Lung (tissue), 12 donors: ENCODE measurements around the gene CCDC9B. TPM values are rescaled to one million over a fixed set of nuclear protein-coding genes. Genes with fewer than 3 reads are reported as not detected.

Experiments used
- ATAC-seq: fragments of 200-7000 bp; cut with Tn5 transposase; one replicate; pipeline ENCODE4 v1.9.1; 2020; ENCODE audit warnings: moderate number of reproducible peaks; ENCODE audit not compliant: insufficient read depth, low FRiP score
- DNase-seq, 3 donors: peaks; one replicate each; pipeline ENCODE4 v3.0.0-alpha.2; 2013 to 2017
- H3K27ac ChIP-seq, 2 donors: one replicate each; pipeline ENCODE4 v1.5.1; 2013; ENCODE audit warnings: mild to moderate bottlenecking in 2 of 2, moderate library complexity in 2 of 2, control low read depth in 1 of 2, inconsistent platforms in 1 of 2, low read depth in 1 of 2, low read length in 1 of 2
- H3K27me3 ChIP-seq, 3 donors: one replicate each; pipeline ENCODE4 v1.5.1; 2013; ENCODE audit warnings: low read length in 2 of 3; ENCODE audit not compliant: control insufficient read depth in 3 of 3, insufficient read depth in 3 of 3
- H3K36me3 ChIP-seq, 4 donors: one replicate each; pipeline ENCODE4 v1.5.1; 2013; ENCODE audit warnings: low read length in 4 of 4, mild to moderate bottlenecking in 1 of 4, moderate library complexity in 1 of 4; ENCODE audit not compliant: control insufficient read depth in 4 of 4, insufficient read depth in 4 of 4
- H3K4me1 ChIP-seq, 5 donors: one replicate each; pipeline ENCODE4 v1.5.1; 2013; ENCODE audit warnings: low read length in 5 of 5, mild to moderate bottlenecking in 2 of 5, moderate library complexity in 1 of 5; ENCODE audit not compliant: control insufficient read depth in 5 of 5, insufficient read depth in 5 of 5
- H3K4me3 ChIP-seq: one replicate; pipeline ENCODE4 v1.5.1; 2013; ENCODE audit warnings: mild to moderate bottlenecking, control low read depth, moderate library complexity
- H3K9ac ChIP-seq, 2 donors: one replicate each; pipeline ENCODE4 v1.5.1; 2013; ENCODE audit warnings: low read length in 2 of 2, control low read depth in 1 of 2; ENCODE audit not compliant: insufficient read depth in 1 of 2
- H3K9me3 ChIP-seq, 4 donors: one replicate each; pipeline ENCODE4 v1.5.1; 2013; ENCODE audit warnings: low read length in 3 of 4, mild to moderate bottlenecking in 1 of 4, moderate library complexity in 1 of 4; ENCODE audit not compliant: control insufficient read depth in 4 of 4, insufficient read depth in 3 of 4
- CTCF ChIP-seq: IDR thresholded peaks from 2 replicates; pipeline ENCODE4 v1.5.1; 2012; ENCODE audit warnings: mild to moderate bottlenecking; ENCODE audit errors: control extremely low read depth, extremely low read depth
- WGBS, 2 donors: extraction: QIAGEN DNeasy Blood & Tissue Kit; methylation state at CpG; one replicate each; pipeline ENCODE4 v1.1.7; 2013; 5-methylcytosine and 5-hydroxymethylcytosine counted together
- polyA plus RNA-seq, 2 donors: library from polyadenylated mRNA; stranded (reverse); fragments of 200-250 nt; gene quantifications; one replicate each; pipeline ENCODE4 v1.2.1, GENCODE V29; 2013
- total RNA-seq, 2 donors: library from RNA; depleted of rRNA in 1 of 2; stranded (reverse); fragments of >200 nt in 1 of 2; gene quantifications; one replicate each; pipeline ENCODE4 v1.2.1, GENCODE V29; 2014 to 2021
- donor health status: control.
- donor health status: control.
- donor health status: Bipolar disorder and iron deficiency.
- donor health status: healthy.
- donor health status: DM: yes; HTN: yes; CAD: no.

Gene CCDC9B
- total and polyA plus RNA-seq, 4 donors = 4.4 to 42.1 (median 14.9) TPM

- no peak for DNase-seq
- no peak overlapping the region for H3K27ac ChIP-seq
- H3K27me3 ChIP-seq = no peaks in the 10 kb centered on the region
- peaks cover 0 to 2% (median 0%) of the 10 kb centered on the region in 4 donors for H3K9me3 ChIP-seq
- H3K4me3 ChIP-seq = no peak overlapping the region
- H3K9ac ChIP-seq = no peak overlapping the region
- H3K36me3 ChIP-seq = peaks cover 0 to 6% (median 0%) of the 10 kb centered on the region in 4 donors
- no peak for TF ChIP-seq CTCF
- WGBS, 2 donors = 90 to 95% methylated on average over 4 of the region's 4 CpGs
- peaks cover 0 to 22% (median 4%) of the 10 kb centered on the region in 5 donors for H3K4me1 ChIP-seq
- no peak for ATAC-seq
These were observed 35.5 kb downstream of the CCDC9B start for GRCh38 chr15:40305281-40305680.

GRCh38 chr15:40303576-40303975 is 37.2 kb downstream of the CCDC9B start:
- no peak for TF ChIP-seq CTCF
- H3K27me3 ChIP-seq = no peaks in the 10 kb centered on the region
- H3K9ac ChIP-seq = no peak overlapping the region
- H3K27ac ChIP-seq = no peak overlapping the region
- DNase-seq = no peak
- peaks cover 0 to 6% (median 0%) of the 10 kb centered on the region in 4 donors for H3K36me3 ChIP-seq
- 92 to 98% methylated on average over 2 of the region's 2 CpGs for WGBS, 2 donors
- no peak overlapping the region for H3K4me3 ChIP-seq
- peaks cover 0 to 2% (median 0%) of the 10 kb centered on the region in 4 donors for H3K9me3 ChIP-seq
- no peak for ATAC-seq
- H3K4me1 ChIP-seq = peaks cover 0 to 18% (median 4%) of the 10 kb centered on the region in 5 donors

GRCh38 chr15:40302981-40303380 is 37.8 kb downstream of the CCDC9B start:
- Histone ChIP-seq H3K27ac (no peak overlapping the region), H3K4me1 (peaks cover 0 to 18% (median 4%) of the 10 kb centered on the region in 5 donors), H3K9ac (no peak overlapping the region), H3K4me3 (no peak overlapping the region), H3K9me3 (peaks cover 0 to 2% (median 0%) of the 10 kb centered on the region in 4 donors), H3K27me3 (no peaks in the 10 kb centered on the region), H3K36me3 (peaks cover 0 to 6% (median 0%) of the 10 kb centered on the region in 4 donors)
- ATAC-seq (no peak), DNase-seq (peak in 1 of 3 donors; percentile 39)
- WGBS, 2 donors = 71 to 83% methylated on average over 11 of the region's 11 CpGs
- no peak for TF ChIP-seq CTCF
